HG02852 (cell line): ENCODE measurements around the gene SEC31B.

Source experiments
- ATAC-seq: cut with Tn5 transposase; IDR thresholded peaks from one replicate; pipeline ENCODE4 v1.9.1; 2021; ENCODE audit warnings: mild to moderate bottlenecking, moderate library complexity; ENCODE audit not compliant: unreplicated experiment

The SEC31B gene

DNA sequence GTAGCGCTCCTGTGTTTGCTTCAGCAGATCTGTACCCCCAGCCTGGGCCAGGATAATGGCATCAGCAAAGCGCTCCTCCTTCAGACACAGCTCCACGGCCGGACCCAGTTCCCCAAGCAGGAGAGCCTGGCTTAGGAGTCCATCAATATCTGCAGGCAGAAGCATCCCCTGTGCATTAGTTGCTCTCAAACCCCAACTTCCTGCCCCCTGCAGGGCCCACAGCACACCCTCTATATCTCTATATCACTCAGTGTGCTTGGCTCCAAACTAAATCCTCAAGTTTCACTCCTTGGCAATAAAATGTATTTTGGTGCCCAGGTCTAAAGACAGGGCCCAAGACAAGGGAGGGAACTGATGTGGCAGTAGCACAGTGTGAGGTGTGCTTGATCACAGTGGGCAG lies 21.6 kb downstream of the SEC31B start:
- no peak for ATAC-seq

DNA sequence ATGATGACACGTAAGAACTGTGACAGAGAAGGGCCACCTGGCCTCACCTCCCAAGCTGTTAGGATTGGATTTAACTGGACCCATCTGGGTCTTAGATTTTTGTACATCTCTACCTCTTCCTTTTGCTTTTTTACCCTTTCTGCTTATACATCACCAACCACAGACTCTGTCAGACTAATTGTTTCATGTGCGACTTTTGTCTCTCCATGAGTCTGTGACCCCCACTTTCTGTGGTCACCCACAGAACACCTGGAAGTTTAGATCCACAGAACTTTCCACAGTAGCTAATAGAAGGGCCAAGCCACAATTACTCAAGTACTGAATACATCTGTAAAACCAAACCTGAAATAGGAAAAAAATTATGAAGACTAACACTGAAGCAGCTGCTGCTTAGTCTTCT lies 23.1 kb downstream of the SEC31B start:
- no peak for ATAC-seq

- no peak for ATAC-seq
Measured at GRCh38 chr10:100490531-100490930, 29.1 kb downstream of the SEC31B start.

DNA sequence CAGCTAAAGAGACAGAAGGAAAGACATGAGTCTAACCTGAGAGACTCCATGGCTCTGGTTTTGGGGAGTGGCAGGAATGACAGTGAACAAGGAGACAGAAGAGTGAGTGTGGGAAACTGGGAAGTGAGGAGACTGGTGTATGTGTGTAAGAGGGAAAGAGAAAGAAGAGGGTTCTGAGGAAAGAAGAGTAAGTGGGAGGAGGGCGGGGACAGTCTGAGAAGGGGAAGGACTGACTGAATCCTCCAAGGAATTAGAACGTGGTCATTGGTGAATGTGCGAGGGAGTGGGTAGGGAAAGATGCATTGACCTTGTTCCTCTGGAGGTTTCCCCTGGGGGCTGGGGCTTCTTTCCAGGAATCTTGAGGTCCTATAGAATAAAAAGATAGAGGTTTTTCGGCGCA lies 30.3 kb downstream of the SEC31B start:
- ATAC-seq, result no peak

DNA sequence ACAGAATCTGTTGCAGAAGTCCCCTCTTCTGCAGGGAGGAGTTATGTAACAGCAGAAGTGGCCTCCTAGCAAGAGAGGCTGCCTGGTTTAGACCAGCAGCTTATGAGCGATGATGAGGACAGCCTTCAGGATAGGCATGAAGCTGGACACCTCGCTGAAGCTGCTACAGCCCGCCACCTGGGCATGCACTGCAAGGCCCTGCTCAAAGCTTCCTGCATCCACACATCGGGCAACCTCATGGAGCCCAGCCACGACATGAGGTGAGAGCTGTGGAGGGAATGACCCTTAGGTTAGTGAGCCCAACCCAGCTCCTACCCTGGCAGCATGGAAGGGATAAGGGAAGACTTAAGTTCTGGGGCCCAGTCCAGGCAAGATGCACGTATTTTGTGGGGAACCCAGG lies 32.1 kb downstream of the SEC31B start:
- ATAC-seq, result no peak

- no peak for ATAC-seq
Measured at GRCh38 chr10:100485801-100486495, 33.7 kb downstream of the SEC31B start.

GRCh38 chr10:100485366-100485765 lies 34.3 kb downstream of the SEC31B start:
- ATAC-seq, result no peak

DNA sequence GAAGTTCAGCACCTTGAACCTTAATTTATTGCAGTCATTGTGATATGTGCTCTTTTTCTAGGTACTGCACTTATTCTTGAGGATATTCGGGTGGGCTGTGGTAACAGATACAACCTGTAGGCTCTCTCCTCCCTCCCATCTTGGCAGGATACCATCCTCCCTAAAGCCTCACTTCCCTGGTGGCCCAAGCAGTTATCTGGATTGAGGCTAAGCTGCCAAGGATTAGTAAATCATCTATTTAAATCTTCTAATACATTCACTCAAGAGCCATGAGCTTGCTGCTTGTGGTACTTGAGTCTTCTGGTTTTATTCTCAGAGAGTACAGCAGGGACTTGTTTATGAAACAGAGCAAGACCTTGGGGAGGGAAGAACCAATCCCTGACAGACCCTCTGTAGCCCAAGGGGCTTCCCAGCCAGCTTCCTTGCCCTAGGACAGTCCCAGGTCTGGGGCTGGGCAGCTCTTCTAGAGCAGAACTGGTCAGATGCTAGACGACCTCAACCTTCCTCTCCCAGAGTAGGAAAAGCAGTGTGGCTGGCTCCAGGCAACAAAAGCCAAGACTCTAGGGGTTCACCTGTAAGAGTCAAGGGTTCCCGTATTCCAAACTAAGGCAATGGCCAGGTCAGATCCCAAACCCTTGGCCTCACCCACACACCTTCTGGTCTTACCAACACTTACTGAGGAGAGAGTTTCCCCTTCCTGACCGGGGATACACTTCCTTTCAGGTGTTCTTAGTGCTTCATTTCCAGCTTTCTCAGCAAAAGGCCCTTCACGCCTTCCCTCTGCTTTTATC lies 35.6 kb downstream of the SEC31B start:
- ATAC-seq, result no peak

DNA sequence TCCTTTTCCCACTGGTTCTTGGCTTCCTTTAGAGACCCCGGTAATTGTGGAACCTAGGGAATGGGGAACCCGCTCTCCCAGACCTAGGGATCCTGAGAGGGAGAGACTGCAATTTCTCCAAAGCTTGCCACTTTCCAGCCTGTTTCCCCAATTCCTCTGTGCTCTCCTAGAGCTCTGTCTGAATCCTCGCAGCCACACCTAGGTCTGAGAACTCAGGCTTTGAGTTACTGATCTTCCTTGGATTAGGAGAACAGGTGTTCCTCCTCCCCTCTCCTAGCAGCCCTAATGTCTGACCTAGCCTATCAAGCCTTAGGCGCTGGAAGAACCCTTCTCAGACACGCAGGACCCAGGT lies 36.9 kb downstream of the SEC31B start:
- no peak for ATAC-seq

DNA sequence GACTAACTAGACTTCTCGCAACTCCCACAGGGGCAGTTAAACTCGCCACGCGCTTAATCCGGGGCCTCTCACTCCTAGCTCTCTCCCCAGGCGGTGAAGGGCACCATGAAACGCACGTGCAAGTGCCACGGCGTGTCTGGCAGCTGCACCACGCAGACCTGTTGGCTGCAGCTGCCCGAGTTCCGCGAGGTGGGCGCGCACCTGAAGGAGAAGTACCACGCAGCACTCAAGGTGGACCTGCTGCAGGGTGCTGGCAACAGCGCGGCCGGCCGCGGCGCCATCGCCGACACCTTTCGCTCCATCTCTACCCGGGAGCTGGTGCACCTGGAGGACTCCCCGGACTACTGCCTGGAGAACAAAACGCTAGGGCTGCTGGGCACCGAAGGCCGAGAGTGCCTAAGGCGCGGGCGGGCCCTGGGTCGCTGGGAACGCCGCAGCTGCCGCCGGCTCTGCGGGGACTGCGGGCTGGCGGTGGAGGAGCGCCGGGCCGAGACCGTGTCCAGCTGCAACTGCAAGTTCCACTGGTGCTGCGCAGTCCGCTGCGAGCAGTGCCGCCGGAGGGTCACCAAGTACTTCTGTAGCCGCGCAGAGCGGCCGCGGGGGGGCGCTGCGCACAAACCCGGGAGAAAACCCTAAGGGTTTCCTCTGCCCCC lies 37.4 kb downstream of the SEC31B start:
- peak; percentile 39 for ATAC-seq

- ATAC-seq, result peak; percentile 97
Measured at GRCh38 chr10:100481462-100482081, 38.1 kb downstream of the SEC31B start.

GRCh38 chr10:100480002-100480401 lies 39.7 kb downstream of the SEC31B start:
- ATAC-seq, result no peak

GRCh38 chr10:100479037-100479436 lies 40.6 kb downstream of the SEC31B start:
- no peak for ATAC-seq

DNA sequence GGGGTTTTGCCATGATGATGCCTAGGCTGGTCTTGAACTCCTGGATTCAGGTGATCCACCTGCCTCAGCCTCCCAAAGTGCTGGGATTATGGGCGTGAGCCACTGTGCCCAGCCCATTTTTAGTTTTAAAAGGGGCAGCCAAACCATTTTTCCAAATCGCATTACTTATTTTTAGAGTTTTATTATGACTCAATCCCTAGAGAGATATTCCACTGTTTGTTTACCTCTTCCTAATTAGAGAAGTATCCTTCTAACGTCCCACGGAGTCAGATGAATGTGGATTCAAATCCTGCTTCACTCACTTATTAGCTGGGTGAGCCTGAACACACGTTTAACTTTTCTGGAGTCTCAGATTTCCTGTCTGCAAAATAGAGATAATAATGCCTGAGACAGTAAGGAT lies 41.7 kb downstream of the SEC31B start:
- ATAC-seq, result no peak

GRCh38 chr10:100470367-100470766 lies 49.3 kb downstream of the SEC31B start:
- no peak for ATAC-seq

DNA sequence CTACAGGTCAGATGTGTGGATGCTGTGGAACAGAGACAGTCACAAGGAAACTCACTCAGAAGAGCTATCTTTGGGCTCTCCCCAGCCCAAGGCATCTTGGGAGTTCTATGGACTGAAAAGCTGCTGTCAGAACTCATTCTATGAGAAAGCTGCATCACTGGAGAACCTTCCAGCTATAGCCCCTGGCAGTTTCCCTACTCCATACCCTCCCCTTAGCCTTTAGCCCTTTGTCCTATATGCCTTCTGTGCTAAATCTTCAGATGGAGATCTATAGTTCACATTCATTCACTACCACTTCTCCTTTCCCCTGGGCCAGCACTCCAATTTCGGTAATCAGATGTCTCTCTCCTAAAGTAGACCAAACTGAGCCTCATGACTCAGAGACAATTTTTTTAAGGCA lies 49.9 kb downstream of the SEC31B start:
- no peak for ATAC-seq

DNA sequence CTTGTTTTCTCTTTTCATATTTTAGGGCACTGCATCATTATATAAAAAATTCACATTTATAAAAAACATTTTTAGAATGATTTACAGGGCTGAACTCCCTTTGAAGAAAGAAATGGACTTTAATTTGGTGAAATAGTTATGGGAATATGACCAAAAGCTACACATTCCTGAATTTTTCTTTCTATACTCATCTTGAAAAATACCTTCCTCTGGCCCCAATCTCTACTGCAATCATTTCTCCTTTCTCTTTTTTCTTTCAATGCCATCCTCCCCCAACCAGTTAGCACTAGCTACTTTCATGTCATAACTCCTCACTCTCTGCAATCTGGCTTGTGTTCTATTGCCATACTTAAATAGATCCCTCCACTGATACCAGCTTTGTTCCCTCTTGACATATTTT lies 50.7 kb downstream of the SEC31B start:
- no peak for ATAC-seq

- no peak for ATAC-seq
Measured at GRCh38 chr10:100468322-100468721, 51.3 kb downstream of the SEC31B start.

DNA sequence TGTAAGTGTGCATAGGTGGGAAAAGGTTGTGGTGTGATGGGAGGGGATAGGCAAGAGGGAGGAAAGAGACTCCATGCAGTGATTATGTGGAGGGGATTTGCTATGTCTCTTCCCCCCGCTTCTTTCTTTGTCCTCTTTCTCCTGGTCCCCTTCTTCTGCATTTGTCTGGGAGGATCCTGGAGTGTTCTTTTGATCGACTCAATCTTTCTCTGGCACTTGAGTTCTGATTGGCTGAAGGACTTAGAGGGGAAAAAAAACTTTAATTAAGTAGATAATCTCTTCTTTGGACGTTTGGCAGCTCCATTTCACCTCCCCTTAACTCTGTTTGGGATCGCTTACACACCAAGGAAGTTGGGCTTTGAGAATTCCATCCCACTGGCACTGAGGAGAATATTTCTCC lies 57.0 kb downstream of the SEC31B start, which contains the start of gene WNT8B:
TSS of gene WNT8B (plus strand) at position 301 of the 400 bp plus-strand sequence. CDS start 160 bp downstream, outside the sequence.
- ATAC-seq, result no peak

DNA sequence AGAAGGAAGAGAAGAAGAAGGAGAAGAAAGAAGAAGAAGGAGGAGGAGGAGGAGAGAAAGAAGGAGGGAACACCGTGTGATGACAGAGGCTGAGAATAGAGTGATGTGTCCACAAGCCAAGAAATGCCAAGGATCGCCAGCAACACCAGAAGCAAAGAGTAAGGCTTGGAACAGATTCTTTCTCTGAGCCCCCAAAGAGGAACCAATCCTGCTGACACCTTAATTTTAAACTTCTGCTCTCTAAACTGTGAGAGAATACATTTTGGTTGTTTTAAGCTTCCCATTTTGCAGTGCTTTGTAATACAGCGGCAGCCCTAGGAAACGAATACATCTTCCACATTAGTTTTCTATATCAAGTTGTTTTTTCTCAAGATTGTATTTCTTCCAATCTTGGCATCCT lies 70.7 kb downstream of the SEC31B start:
- ATAC-seq, result no peak

- ATAC-seq, result no peak
Measured at GRCh38 chr10:100447663-100448062, 72.0 kb downstream of the SEC31B start.
